ENCODE measurements around the gene CD37.
"Not testable (repeated sequence)": the region's sequence is repeated elsewhere in the genome, so short reads cannot be mapped to it uniquely, and the experiment has no call there.

Gene CD37

DNA sequence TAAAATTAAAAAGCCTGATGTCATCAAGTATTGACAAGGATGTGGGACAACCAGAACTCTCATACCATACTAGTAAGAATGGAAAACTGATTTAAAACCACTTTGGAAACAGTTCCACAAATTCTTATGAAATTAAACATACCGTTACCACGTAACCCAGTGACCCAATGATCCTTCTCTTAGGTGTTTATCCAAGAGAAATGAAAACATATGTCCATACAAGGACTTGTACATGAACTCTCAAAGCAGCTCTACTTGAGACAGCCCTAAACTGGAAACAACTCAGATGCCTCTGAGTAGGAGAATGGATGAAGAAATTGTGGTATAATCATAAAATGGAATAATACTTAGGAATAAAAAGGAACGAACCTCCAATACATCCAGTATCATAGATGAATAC, 37.8 kb upstream of the CD37 start:
- H3K27me3 ChIP-seq (ENCODE audit: low read length) = no peaks in the 10 kb centered on the region
- H3F3A ChIP-seq (ENCODE audit: insufficient read depth) = 0 out of 2 replicates have a peak, but pooled peaks cover 5% of the 10 kb centered on the region
- no peaks in the 10 kb centered on the region for H3K9me3 ChIP-seq (ENCODE audit: insufficient read depth, low read length)
- H3K27ac ChIP-seq (ENCODE audit: low read depth, low read length) = no peak overlapping the region
- no peaks in the 10 kb centered on the region for H4K20me1 ChIP-seq (ENCODE audit: low read depth, low read length)
- H2AFZ ChIP-seq (ENCODE audit: low read depth, low read length, severe bottlenecking) = no peak overlapping the region
- H3K4me2 ChIP-seq (ENCODE audit: low read depth, low read length, poor library complexity, severe bottlenecking) = no peak overlapping the region
- TF ChIP-seq, protein P1, sequence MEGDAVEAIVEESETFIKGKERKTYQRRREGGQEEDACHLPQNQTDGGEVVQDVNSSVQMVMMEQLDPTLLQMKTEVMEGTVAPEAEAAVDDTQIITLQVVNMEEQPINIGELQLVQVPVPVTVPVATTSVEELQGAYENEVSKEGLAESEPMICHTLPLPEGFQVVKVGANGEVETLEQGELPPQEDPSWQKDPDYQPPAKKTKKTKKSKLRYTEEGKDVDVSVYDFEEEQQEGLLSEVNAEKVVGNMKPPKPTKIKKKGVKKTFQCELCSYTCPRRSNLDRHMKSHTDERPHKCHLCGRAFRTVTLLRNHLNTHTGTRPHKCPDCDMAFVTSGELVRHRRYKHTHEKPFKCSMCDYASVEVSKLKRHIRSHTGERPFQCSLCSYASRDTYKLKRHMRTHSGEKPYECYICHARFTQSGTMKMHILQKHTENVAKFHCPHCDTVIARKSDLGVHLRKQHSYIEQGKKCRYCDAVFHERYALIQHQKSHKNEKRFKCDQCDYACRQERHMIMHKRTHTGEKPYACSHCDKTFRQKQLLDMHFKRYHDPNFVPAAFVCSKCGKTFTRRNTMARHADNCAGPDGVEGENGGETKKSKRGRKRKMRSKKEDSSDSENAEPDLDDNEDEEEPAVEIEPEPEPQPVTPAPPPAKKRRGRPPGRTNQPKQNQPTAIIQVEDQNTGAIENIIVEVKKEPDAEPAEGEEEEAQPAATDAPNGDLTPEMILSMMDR (IDR thresholded peaks at IDR 0.05; ENCODE audit: insufficient read depth, low read length, poor library complexity, severe bottlenecking) = no peak
- no peak for TF ChIP-seq EZH2phosphoT487 (conservative IDR thresholded peaks at IDR 0.05; ENCODE audit: low read length)
- H3K79me2 ChIP-seq (ENCODE audit: insufficient read depth, low read length) = no peaks in the 10 kb centered on the region
- no peak overlapping the region for H3K9ac ChIP-seq (ENCODE audit: low read length)
- no peaks in the 10 kb centered on the region for H3K36me3 ChIP-seq (ENCODE audit: low read length)
- no peaks in the 10 kb centered on the region for H3K9me2 ChIP-seq (replicated peaks; ENCODE audit: insufficient read depth, low read length)
- H3K4me3 ChIP-seq (ENCODE audit: insufficient read depth, low read length, poor library complexity, severe bottlenecking) = no peak overlapping the region

- not testable (repeated sequence) for H3F3A ChIP-seq (ENCODE audit: insufficient read depth); H3K9me2 ChIP-seq (replicated peaks; ENCODE audit: insufficient read depth, low read length); H3K27ac ChIP-seq (ENCODE audit: low read depth, low read length); H3K9me3 ChIP-seq (ENCODE audit: insufficient read depth, low read length); H3K36me3 ChIP-seq (ENCODE audit: low read length); H3K79me2 ChIP-seq (ENCODE audit: insufficient read depth, low read length); H4K20me1 ChIP-seq (ENCODE audit: low read depth, low read length); H3K9ac ChIP-seq (ENCODE audit: low read length); H3K4me3 ChIP-seq (ENCODE audit: insufficient read depth, low read length, poor library complexity, severe bottlenecking); H3K27me3 ChIP-seq (ENCODE audit: low read length); H3K4me2 ChIP-seq (ENCODE audit: low read depth, low read length, poor library complexity, severe bottlenecking); H2AFZ ChIP-seq (ENCODE audit: low read depth, low read length, severe bottlenecking)
These were observed 36.6 kb upstream of the CD37 start for GRCh38 chr19:49298653-49299052.

- Histone ChIP-seq H3K4me2 (ENCODE audit: low read depth, low read length, poor library complexity, severe bottlenecking) (peak overlapping the region; percentile 16), H3K36me3 (ENCODE audit: low read length) (no peaks in the 10 kb centered on the region), H2AFZ (ENCODE audit: low read depth, low read length, severe bottlenecking) (no peak overlapping the region), H3K9me2 (replicated peaks; ENCODE audit: insufficient read depth, low read length) (no peaks in the 10 kb centered on the region), H3K4me3 (ENCODE audit: insufficient read depth, low read length, poor library complexity, severe bottlenecking) (no peak overlapping the region), H4K20me1 (ENCODE audit: low read depth, low read length) (no peaks in the 10 kb centered on the region), H3K9me3 (ENCODE audit: insufficient read depth, low read length) (no peaks in the 10 kb centered on the region), H3F3A (ENCODE audit: insufficient read depth) (0 out of 2 replicates have a peak, but pooled peaks cover 5% of the 10 kb centered on the region), H3K79me2 (ENCODE audit: insufficient read depth, low read length) (no peaks in the 10 kb centered on the region), H3K9ac (ENCODE audit: low read length) (no peak overlapping the region), H3K27me3 (ENCODE audit: low read length) (no peaks in the 10 kb centered on the region), H3K27ac (ENCODE audit: low read depth, low read length) (no peak overlapping the region)
- TF ChIP-seq, protein P1 (IDR thresholded peaks at IDR 0.05; ENCODE audit: insufficient read depth, low read length, poor library complexity, severe bottlenecking) = peak; percentile 60
- no peak for TF ChIP-seq EZH2phosphoT487 (conservative IDR thresholded peaks at IDR 0.05; ENCODE audit: low read length)
These were observed 33.9 kb upstream of the CD37 start for GRCh38 chr19:49301165-49301865.

DNA sequence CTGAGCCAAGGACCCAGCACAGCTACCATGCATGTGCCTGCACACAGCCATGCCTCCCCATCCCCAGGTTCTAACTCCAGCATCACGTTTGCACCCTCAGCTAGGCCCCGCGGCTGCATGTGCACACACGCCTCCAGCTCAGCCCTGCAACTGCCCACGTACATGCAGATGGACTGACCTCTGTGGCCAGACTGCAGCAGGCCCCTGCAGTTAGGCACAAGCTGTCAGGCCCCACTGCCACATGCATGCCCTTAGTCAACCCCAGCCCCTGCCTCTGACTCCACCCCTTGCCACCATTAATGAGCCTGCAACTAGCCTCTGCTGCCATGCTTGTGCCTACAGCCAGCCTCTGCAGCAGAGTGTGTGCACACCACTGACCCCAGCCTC, 33.3 kb upstream of the CD37 start:
- Histone ChIP-seq H3K9ac (ENCODE audit: low read length) (no peak overlapping the region), H3K9me3 (ENCODE audit: insufficient read depth, low read length) (no peaks in the 10 kb centered on the region), H3K4me2 (ENCODE audit: low read depth, low read length, poor library complexity, severe bottlenecking) (no peak overlapping the region), H3K36me3 (ENCODE audit: low read length) (no peaks in the 10 kb centered on the region), H2AFZ (ENCODE audit: low read depth, low read length, severe bottlenecking) (no peak overlapping the region), H3K79me2 (ENCODE audit: insufficient read depth, low read length) (no peaks in the 10 kb centered on the region), H3K27ac (ENCODE audit: low read depth, low read length) (no peak overlapping the region), H4K20me1 (ENCODE audit: low read depth, low read length) (no peaks in the 10 kb centered on the region), H3K4me3 (ENCODE audit: insufficient read depth, low read length, poor library complexity, severe bottlenecking) (no peak overlapping the region), H3F3A (ENCODE audit: insufficient read depth) (0 out of 2 replicates have a peak, but pooled peaks cover 5% of the 10 kb centered on the region), H3K27me3 (ENCODE audit: low read length) (no peaks in the 10 kb centered on the region), H3K9me2 (replicated peaks; ENCODE audit: insufficient read depth, low read length) (no peaks in the 10 kb centered on the region)
- TF ChIP-seq, protein P1 (IDR thresholded peaks at IDR 0.05; ENCODE audit: insufficient read depth, low read length, poor library complexity, severe bottlenecking) = no peak
- TF ChIP-seq EZH2phosphoT487 (conservative IDR thresholded peaks at IDR 0.05; ENCODE audit: low read length) = no peak
